NK-92 (cell line): ENCODE results near the gene ATP11A.
"Not testable (repeated sequence)": the region's sequence is repeated elsewhere in the genome, so short reads cannot be mapped to it uniquely, and the experiment has no call there.

Source experiments
- DNase-seq: peaks from one replicate; lab custom pipeline; 2025; ENCODE audit not compliant: unreplicated experiment; lab: John Stamatoyannopoulos, UW

ATP11A gene

GRCh38 chr13:112790735-112791641, 101.2 kb downstream of the ATP11A start:
- DNase-seq: no peak

GRCh38 chr13:112791663-112792440, 102.0 kb downstream of the ATP11A start:
- no peak for DNase-seq

GRCh38 chr13:112792511-112792910, 102.7 kb downstream of the ATP11A start:
- DNase-seq: no peak

GRCh38 chr13:112793545-112794445, 104.0 kb downstream of the ATP11A start:
- no peak for DNase-seq

- DNase-seq: no peak
Observed at GRCh38 chr13:112795277-112795676, 105.4 kb downstream of the ATP11A start.

- DNase-seq: no peak
Observed at GRCh38 chr13:112796190-112796915, 106.5 kb downstream of the ATP11A start.

- DNase-seq: no peak
Observed at GRCh38 chr13:112799394-112799793, 109.6 kb downstream of the ATP11A start.

GRCh38 chr13:112800057-112800456, 110.2 kb downstream of the ATP11A start:
- no peak for DNase-seq

- DNase-seq: not testable (repeated sequence)
Observed at GRCh38 chr13:112800807-112801206, 111.0 kb downstream of the ATP11A start.

- DNase-seq: no peak
Observed at GRCh38 chr13:112802802-112803195, 113.0 kb downstream of the ATP11A start.

- no peak for DNase-seq
Observed at GRCh38 chr13:112803422-112803821, 113.6 kb downstream of the ATP11A start.

- no peak for DNase-seq
Observed at GRCh38 chr13:112804374-112804773, 114.5 kb downstream of the ATP11A start.

- DNase-seq: no peak
Observed at GRCh38 chr13:112806739-112807652, 117.2 kb downstream of the ATP11A start.

- DNase-seq: no peak
Observed at GRCh38 chr13:112807653-112808376, 118.0 kb downstream of the ATP11A start.

- DNase-seq: no peak
Observed at GRCh38 chr13:112808377-112809140, 118.7 kb downstream of the ATP11A start.

- DNase-seq: no peak
Observed at GRCh38 chr13:112809332-112810315, 119.8 kb downstream of the ATP11A start.

- DNase-seq: no peak
Observed at GRCh38 chr13:112810608-112811007, 120.8 kb downstream of the ATP11A start.
